ENCODE results near the gene PDZRN3. TPM values are rescaled to one million over a fixed set of nuclear protein-coding genes. Genes with fewer than 3 reads are reported as not detected.

PDZRN3 gene
- total and polyA plus RNA-seq, 2 experiments from 2014 or later: 42.9 to 60.5 TPM

- peaks cover 30% of the 10 kb centered on the region for H3K79me2 ChIP-seq
- H2AFZ ChIP-seq: no peak overlapping the region
- WGBS (ENCODE audit: low lambda C conversion rate, missing lambda C conversion rate): 94% methylated on average over 2 of the region's 2 CpGs
- no peaks in the 10 kb centered on the region for H3K9me3 ChIP-seq (ENCODE audit: low read depth)
- H3K27me3 ChIP-seq: no peaks in the 10 kb centered on the region
- peak overlapping the region; percentile 59 for H3K27ac ChIP-seq
- no peaks in the 10 kb centered on the region for H4K20me1 ChIP-seq (ENCODE audit: insufficient read depth, poor library complexity, severe bottlenecking)
- no peaks in the 10 kb centered on the region for H3K9me2 ChIP-seq (replicated peaks; ENCODE audit: insufficient read depth)
- no peak overlapping the region for H3K4me3 ChIP-seq
- H3K36me3 ChIP-seq (replicated peaks; ENCODE audit: insufficient read depth, low read depth): no peaks in the 10 kb centered on the region
- H3K4me2 ChIP-seq: peak overlapping the region; percentile 38
- DNase-seq (ENCODE audit: low spot score): no peak
- no peak for TF ChIP-seq EZH2phosphoT487 (IDR thresholded peaks at IDR 0.05; ENCODE audit: low read depth, severe bottlenecking, unreplicated experiment)
- no peak for TF ChIP-seq EZH2 (IDR thresholded peaks at IDR 0.05; ENCODE audit: borderline replicate concordance)
- no peak for TF ChIP-seq CTCF (IDR thresholded peaks at IDR 0.05; ENCODE audit: poor library complexity)
- H3K4me1 ChIP-seq (ENCODE audit: insufficient read depth): peaks cover 56% of the 10 kb centered on the region
These were observed 23.3 kb downstream of the PDZRN3 start for GRCh38 chr3:73601481-73601880.

- peaks cover 56% of the 10 kb centered on the region for H3K4me1 ChIP-seq (ENCODE audit: insufficient read depth)
- no peaks in the 10 kb centered on the region for H4K20me1 ChIP-seq (ENCODE audit: insufficient read depth, poor library complexity, severe bottlenecking)
These were observed 23.7 kb downstream of the PDZRN3 start for GRCh38 chr3:73601011-73601410.

GRCh38 chr3:73600293-73600938, 24.3 kb downstream of the PDZRN3 start:
- H3K4me2 ChIP-seq: peak overlapping the region; percentile 38
- peak; percentile 26 for DNase-seq (ENCODE audit: low spot score)
- 43% methylated on average over 5 of the region's 5 CpGs for WGBS (ENCODE audit: low lambda C conversion rate, missing lambda C conversion rate)

More at GRCh38 chr3:73601011-73601410, 23.7 kb downstream of the PDZRN3 start:
- H3K9me3 ChIP-seq (ENCODE audit: low read depth): no peaks in the 10 kb centered on the region
- peak overlapping the region; percentile 38 for H3K4me2 ChIP-seq
- H3K36me3 ChIP-seq (replicated peaks; ENCODE audit: insufficient read depth, low read depth): no peaks in the 10 kb centered on the region
- peaks cover 30% of the 10 kb centered on the region for H3K79me2 ChIP-seq
- H3K27me3 ChIP-seq: no peaks in the 10 kb centered on the region
- no peak for DNase-seq (ENCODE audit: low spot score)
- WGBS (ENCODE audit: low lambda C conversion rate, missing lambda C conversion rate): 58% methylated on average over 4 of the region's 4 CpGs
- H3K9me2 ChIP-seq (replicated peaks; ENCODE audit: insufficient read depth): no peaks in the 10 kb centered on the region
- no peak overlapping the region for H2AFZ ChIP-seq
- peak overlapping the region; percentile 59 for H3K27ac ChIP-seq
- no peak overlapping the region for H3K4me3 ChIP-seq
- TF ChIP-seq EZH2phosphoT487 (IDR thresholded peaks at IDR 0.05; ENCODE audit: low read depth, severe bottlenecking, unreplicated experiment) (no peak), EZH2 (IDR thresholded peaks at IDR 0.05; ENCODE audit: borderline replicate concordance) (no peak), CTCF (IDR thresholded peaks at IDR 0.05; ENCODE audit: poor library complexity) (no peak)

More at GRCh38 chr3:73600293-73600938, 24.3 kb downstream of the PDZRN3 start:
- Histone ChIP-seq H3K27ac (peak overlapping the region; percentile 59), H2AFZ (no peak overlapping the region), H3K36me3 (replicated peaks; ENCODE audit: insufficient read depth, low read depth) (no peaks in the 10 kb centered on the region), H3K79me2 (peaks cover 30% of the 10 kb centered on the region), H3K4me3 (no peak overlapping the region), H3K4me1 (ENCODE audit: insufficient read depth) (peaks cover 56% of the 10 kb centered on the region), H3K27me3 (no peaks in the 10 kb centered on the region), H3K9me2 (replicated peaks; ENCODE audit: insufficient read depth) (no peaks in the 10 kb centered on the region), H3K9me3 (ENCODE audit: low read depth) (no peaks in the 10 kb centered on the region), H4K20me1 (ENCODE audit: insufficient read depth, poor library complexity, severe bottlenecking) (no peaks in the 10 kb centered on the region)
- TF ChIP-seq EZH2phosphoT487 (IDR thresholded peaks at IDR 0.05; ENCODE audit: low read depth, severe bottlenecking, unreplicated experiment) (no peak), EZH2 (IDR thresholded peaks at IDR 0.05; ENCODE audit: borderline replicate concordance) (no peak), CTCF (IDR thresholded peaks at IDR 0.05; ENCODE audit: poor library complexity) (no peak)
